Osteocyte (in vitro differentiated cells): ENCODE data around the gene RUNX2. TPM values are rescaled to one million over a fixed set of nuclear protein-coding genes. Genes with fewer than 3 reads are reported as not detected.

ENCODE experiments used
- DNase-seq: peaks from one replicate; pipeline ENCODE4 v3.0.0; 2021; ENCODE audit warnings: mixed read lengths; ENCODE audit not compliant: unreplicated experiment; ENCODE audit errors: extremely low spot score
- H3K27ac Mint-ChIP-seq: one replicate; pipeline ENCODE4 v1.8.0; 2021; ENCODE audit warnings: mild to moderate bottlenecking, mixed read lengths; ENCODE audit not compliant: unreplicated experiment
- H3K27me3 Mint-ChIP-seq: one replicate; pipeline ENCODE4 v1.8.0; 2021; ENCODE audit warnings: mixed read lengths; ENCODE audit not compliant: unreplicated experiment
- H3K36me3 Mint-ChIP-seq: one replicate; pipeline ENCODE4 v1.8.0; 2021; ENCODE audit warnings: mixed read lengths; ENCODE audit not compliant: unreplicated experiment
- H3K4me1 Mint-ChIP-seq: one replicate; pipeline ENCODE4 v1.8.0; 2021; ENCODE audit warnings: mixed read lengths; ENCODE audit not compliant: unreplicated experiment
- H3K4me3 Mint-ChIP-seq: one replicate; pipeline ENCODE4 v1.8.0; 2021; ENCODE audit warnings: mild to moderate bottlenecking, moderate library complexity, mixed read lengths; ENCODE audit not compliant: unreplicated experiment
- H3K9me3 Mint-ChIP-seq: one replicate; pipeline ENCODE4 v1.8.0; 2021; ENCODE audit warnings: mixed read lengths; ENCODE audit not compliant: unreplicated experiment
- CTCF ChIP-seq: fragments of 200-600 bp; sonication (generic); IDR thresholded peaks from 2 replicates; pipeline ENCODE4 v1.5.0; 2021; ENCODE audit warnings: antibody characterized with exemption, mild to moderate bottlenecking, moderate library complexity
- total RNA-seq: library from RNA; stranded (reverse); gene quantifications from 2 replicates; pipeline ENCODE4 v1.2.1, GENCODE V29; 2021

Gene RUNX2
- total RNA-seq, 1 donor from 2014 or later: 28.1 TPM

- Mint-ChIP-seq H3K9me3 (no peaks in the 10 kb centered on the region), H3K4me3 (peak overlapping the region; percentile 61), H3K4me1 (peaks cover 24% of the 10 kb centered on the region), H3K27ac (peak overlapping the region; percentile 95), H3K27me3 (no peaks in the 10 kb centered on the region), H3K36me3 (peaks cover 19% of the 10 kb centered on the region)
- no peak for DNase-seq
- no peak for TF ChIP-seq CTCF
Observed at GRCh38 chr6:45532721-45533210, 204.6 kb downstream of the RUNX2 start.

GRCh38 chr6:45533386-45533785 is 205.3 kb downstream of the RUNX2 start:
- H3K9me3 Mint-ChIP-seq: no peaks in the 10 kb centered on the region
- no peak for DNase-seq
- H3K4me3 Mint-ChIP-seq: peak overlapping the region; percentile 61
- peaks cover 29% of the 10 kb centered on the region for H3K4me1 Mint-ChIP-seq
- peaks cover 16% of the 10 kb centered on the region for H3K36me3 Mint-ChIP-seq
- H3K27me3 Mint-ChIP-seq: no peaks in the 10 kb centered on the region
- TF ChIP-seq CTCF: no peak
- peak overlapping the region; percentile 95 for H3K27ac Mint-ChIP-seq

- no peak for TF ChIP-seq CTCF
- H3K9me3 Mint-ChIP-seq: no peaks in the 10 kb centered on the region
- no peak for DNase-seq
- peaks cover 42% of the 10 kb centered on the region for H3K4me1 Mint-ChIP-seq
- H3K4me3 Mint-ChIP-seq: no peak overlapping the region
- peaks cover 14% of the 10 kb centered on the region for H3K36me3 Mint-ChIP-seq
- no peak overlapping the region for H3K27ac Mint-ChIP-seq
- H3K27me3 Mint-ChIP-seq: no peaks in the 10 kb centered on the region
Observed at GRCh38 chr6:45535933-45536332, 207.8 kb downstream of the RUNX2 start.

- H3K4me3 Mint-ChIP-seq: no peak overlapping the region
- H3K27ac Mint-ChIP-seq: no peak overlapping the region
- TF ChIP-seq CTCF: no peak
- H3K27me3 Mint-ChIP-seq: no peaks in the 10 kb centered on the region
- no peak for DNase-seq
- peaks cover 34% of the 10 kb centered on the region for H3K4me1 Mint-ChIP-seq
- H3K9me3 Mint-ChIP-seq: no peaks in the 10 kb centered on the region
- peaks cover 16% of the 10 kb centered on the region for H3K36me3 Mint-ChIP-seq
Observed at GRCh38 chr6:45537539-45537938, 209.4 kb downstream of the RUNX2 start.

- peaks cover 28% of the 10 kb centered on the region for H3K4me1 Mint-ChIP-seq
- peak overlapping the region; percentile 19 for H3K4me3 Mint-ChIP-seq
- no peak for DNase-seq
- H3K36me3 Mint-ChIP-seq: peaks cover 19% of the 10 kb centered on the region
- no peak for TF ChIP-seq CTCF
- peak overlapping the region; percentile 91 for H3K27ac Mint-ChIP-seq
- H3K9me3 Mint-ChIP-seq: no peaks in the 10 kb centered on the region
- no peaks in the 10 kb centered on the region for H3K27me3 Mint-ChIP-seq
Observed at GRCh38 chr6:45538641-45539547, 210.8 kb downstream of the RUNX2 start.
